SJCRH30 (cell line): Measurements from ENCODE around the gene FAM193A. TPM values are rescaled to one million over a fixed set of nuclear protein-coding genes. Genes with fewer than 3 reads are reported as not detected.
"Not testable (repeated sequence)": the region's sequence is repeated elsewhere in the genome, so short reads cannot be mapped to it uniquely, and the experiment has no call there.

Experiments used
- DNase-seq, 2 experiments: peaks; one replicate each; pipeline ENCODE4 v3.0.0-alpha.2; 2015 to 2020
- H3K27ac ChIP-seq: fragments of 250-450 bp; sonication (Bioruptor Pico); 2 replicates; pipeline ENCODE4 v1.5.1; 2020; ENCODE audit warnings: mild to moderate bottlenecking, moderate library complexity
- H3K27me3 ChIP-seq: fragments of 250-450 bp; sonication (Bioruptor Pico); 2 replicates; pipeline ENCODE4 v1.5.1; 2020; ENCODE audit warnings: mild to moderate bottlenecking, moderate library complexity
- H3K36me3 ChIP-seq: fragments of 250-450 bp; sonication (Bioruptor Pico); 2 replicates; pipeline ENCODE4 v1.5.1; 2020; ENCODE audit warnings: mild to moderate bottlenecking, moderate library complexity
- H3K4me1 ChIP-seq: fragments of 250-450 bp; sonication (Bioruptor Pico); 2 replicates; pipeline ENCODE4 v1.5.1; 2020; ENCODE audit warnings: mild to moderate bottlenecking, moderate library complexity
- H3K4me3 ChIP-seq: fragments of 250-450 bp; sonication (Bioruptor Pico); 2 replicates; pipeline ENCODE4 v1.5.1; 2020; ENCODE audit warnings: mild to moderate bottlenecking, moderate library complexity
- H3K9me3 ChIP-seq: fragments of 250-450 bp; sonication (Bioruptor Pico); replicated peaks from 2 replicates; pipeline ENCODE4 v1.5.1; 2020; ENCODE audit warnings: mild to moderate bottlenecking, moderate library complexity
- total RNA-seq: library from RNA; depleted of rRNA; stranded (reverse); fragments of >200 nt; shearing (Covaris generic); gene quantifications from 2 replicates; pipeline ENCODE4 v1.2.3, GENCODE V29; 2014

Gene FAM193A
- total RNA-seq, 1 experiment from 2014 or later: 20.4 TPM

- Histone ChIP-seq H3K27ac (no peak overlapping the region), H3K27me3 (no peaks in the 10 kb centered on the region), H3K9me3 (no peaks in the 10 kb centered on the region), H3K4me3 (no peak overlapping the region), H3K4me1 (no peaks in the 10 kb centered on the region), H3K36me3 (peaks cover 11% of the 10 kb centered on the region)
- no peak for DNase-seq
Measured at GRCh38 chr4:2545321-2546013, 9.0 kb downstream of the FAM193A start.

GRCh38 chr4:2546286-2546823, 9.9 kb downstream of the FAM193A start:
- H3K27me3 ChIP-seq: no peaks in the 10 kb centered on the region
- no peak overlapping the region for H3K27ac ChIP-seq
- DNase-seq: no peak
- no peak overlapping the region for H3K4me3 ChIP-seq
- H3K9me3 ChIP-seq: no peaks in the 10 kb centered on the region
- no peaks in the 10 kb centered on the region for H3K4me1 ChIP-seq
- H3K36me3 ChIP-seq: peaks cover 11% of the 10 kb centered on the region

DNA sequence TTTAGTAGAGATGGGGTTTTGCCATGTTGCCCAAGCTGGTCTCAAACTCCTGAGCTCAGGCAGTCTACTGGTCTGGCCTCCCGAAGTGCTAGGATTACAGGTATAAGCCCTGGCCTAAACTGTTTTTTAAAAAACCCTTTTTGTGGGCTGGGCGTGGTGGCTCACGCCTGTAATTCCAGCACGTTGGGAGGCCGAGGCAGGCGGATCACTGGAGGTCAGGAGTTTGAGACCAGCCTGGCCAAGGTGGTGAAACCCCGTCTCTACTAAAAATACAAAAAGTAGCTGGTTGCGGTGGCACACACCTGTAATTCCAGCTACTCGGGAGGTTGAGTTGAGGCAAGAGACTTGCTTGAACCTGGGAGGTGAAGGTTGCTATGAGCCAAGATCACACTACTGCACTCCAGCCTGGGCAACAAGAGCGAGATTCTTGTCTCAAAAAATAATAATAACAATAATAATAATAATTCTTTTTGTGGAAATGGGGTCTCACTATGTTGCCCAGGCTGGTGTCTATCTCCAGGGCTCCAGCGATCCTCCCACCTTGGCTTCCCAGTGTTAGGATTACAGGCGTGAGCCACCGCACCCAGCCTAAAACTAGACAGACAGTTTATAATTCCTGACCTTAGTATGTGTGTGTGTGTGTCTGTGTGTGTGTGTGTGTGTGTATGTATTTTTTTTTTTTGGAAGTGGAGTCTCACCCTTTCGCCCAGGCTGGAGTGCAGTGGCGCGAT, 10.7 kb downstream of the FAM193A start:
- H3K27me3 ChIP-seq, H3K27ac ChIP-seq, H3K4me3 ChIP-seq, H3K9me3 ChIP-seq, DNase-seq, H3K4me1 ChIP-seq: not testable (repeated sequence)
- H3K36me3 ChIP-seq: peaks cover 11% of the 10 kb centered on the region

DNA sequence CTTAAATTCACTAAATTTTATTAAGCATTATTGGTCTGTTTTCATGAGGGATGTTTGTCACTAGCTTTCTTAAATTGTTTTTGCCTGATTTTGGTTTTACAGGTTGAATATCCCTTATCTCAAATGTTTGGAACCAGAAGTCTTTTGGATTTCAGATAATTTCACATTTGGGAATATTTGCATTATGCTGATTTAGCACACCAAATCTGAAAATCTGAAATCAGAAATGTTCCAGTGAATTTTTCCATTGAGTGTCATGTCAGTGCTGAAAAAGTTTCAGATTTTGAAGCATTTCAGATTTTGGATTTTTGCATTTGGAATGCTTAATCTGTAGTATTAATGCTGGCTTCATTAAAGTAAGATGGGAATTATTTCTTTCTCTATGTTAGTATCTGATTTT, 14.7 kb downstream of the FAM193A start:
- H3K4me3 ChIP-seq: no peak overlapping the region
- DNase-seq: no peak
- H3K27ac ChIP-seq: no peak overlapping the region
- H3K4me1 ChIP-seq: no peaks in the 10 kb centered on the region
- no peaks in the 10 kb centered on the region for H3K9me3 ChIP-seq
- H3K36me3 ChIP-seq: peaks cover 3% of the 10 kb centered on the region
- no peaks in the 10 kb centered on the region for H3K27me3 ChIP-seq

DNA sequence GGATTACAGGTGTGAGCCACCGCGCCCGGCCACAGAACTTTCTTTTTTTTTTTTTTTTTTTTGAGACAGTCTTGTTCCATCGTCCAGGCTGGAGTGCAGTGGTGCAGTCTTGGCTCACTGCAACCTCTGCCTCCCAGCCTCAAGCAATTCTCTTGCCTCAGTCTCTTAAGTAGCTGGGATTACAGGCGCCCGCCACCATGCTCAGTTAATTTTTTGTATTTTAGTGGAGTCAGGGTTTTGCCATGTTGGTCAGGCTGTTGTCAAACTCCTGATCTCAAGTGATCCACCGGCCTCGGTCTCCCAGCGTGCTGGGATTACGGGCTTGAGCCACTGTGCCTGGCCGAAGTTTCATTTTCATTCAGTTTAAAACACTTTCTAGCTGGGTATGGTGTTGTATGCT, 16.4 kb downstream of the FAM193A start:
- Histone ChIP-seq H3K4me3 (no peak overlapping the region), H3K27ac (no peak overlapping the region), H3K36me3 (peaks cover 3% of the 10 kb centered on the region; the same call in 1 of the 2 replicates), H3K9me3 (no peaks in the 10 kb centered on the region), H3K4me1 (no peaks in the 10 kb centered on the region), H3K27me3 (no peaks in the 10 kb centered on the region)
- DNase-seq: no peak

DNA sequence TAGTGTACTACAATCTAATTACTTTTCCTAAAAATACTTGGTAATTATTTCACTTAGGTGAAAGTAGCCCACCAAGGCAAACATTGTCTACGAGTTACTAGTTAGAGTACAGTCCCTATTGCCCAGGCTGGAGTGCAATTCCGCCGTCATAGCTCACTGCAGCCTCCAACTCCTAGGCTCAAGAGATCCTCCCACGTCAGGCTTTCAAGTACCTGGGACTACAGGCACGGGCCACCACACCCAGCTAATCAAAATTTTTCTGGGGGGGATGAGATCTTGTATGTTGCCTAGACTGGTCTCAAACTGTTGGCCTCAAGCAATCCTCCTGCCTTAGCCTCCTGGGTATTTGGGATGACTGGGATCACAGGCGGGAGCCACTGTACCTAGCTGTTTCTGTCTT, 21.9 kb downstream of the FAM193A start:
- no peak overlapping the region for H3K27ac ChIP-seq
- H3K36me3 ChIP-seq: peaks cover 10% of the 10 kb centered on the region; the same call in 1 of the 2 replicates
- no peaks in the 10 kb centered on the region for H3K4me1 ChIP-seq
- H3K9me3 ChIP-seq: no peaks in the 10 kb centered on the region
- no peaks in the 10 kb centered on the region for H3K27me3 ChIP-seq
- H3K4me3 ChIP-seq: no peak overlapping the region
- no peak for DNase-seq

DNA sequence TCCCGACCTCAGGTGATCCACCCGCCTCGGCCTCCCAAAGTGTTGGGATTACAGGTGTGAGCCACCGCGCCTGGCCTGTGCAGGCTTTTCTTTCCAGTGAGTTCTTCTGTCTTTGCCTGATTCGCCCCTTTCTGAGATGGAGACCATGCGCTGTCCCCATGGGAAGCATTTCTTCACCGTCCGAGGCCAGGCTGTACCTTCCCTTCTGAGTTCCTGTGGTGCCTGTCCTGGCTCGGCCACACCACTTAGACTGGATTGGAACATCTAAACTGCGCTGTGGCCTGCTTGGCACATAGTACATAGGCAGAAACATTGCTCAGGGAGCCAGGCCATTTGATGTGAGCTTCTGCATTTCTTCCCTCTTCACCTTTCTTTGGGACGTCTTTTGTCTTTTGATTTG, 23.7 kb downstream of the FAM193A start:
- no peaks in the 10 kb centered on the region for H3K27me3 ChIP-seq
- H3K4me1 ChIP-seq: no peaks in the 10 kb centered on the region
- no peak overlapping the region for H3K27ac ChIP-seq
- no peak overlapping the region for H3K4me3 ChIP-seq
- H3K36me3 ChIP-seq: peaks cover 18% of the 10 kb centered on the region
- DNase-seq: no peak
- no peaks in the 10 kb centered on the region for H3K9me3 ChIP-seq

GRCh38 chr4:2565533-2565932, 29.1 kb downstream of the FAM193A start:
- Histone ChIP-seq H3K27ac (no peak overlapping the region), H3K27me3 (no peaks in the 10 kb centered on the region), H3K4me3 (no peak overlapping the region), H3K4me1 (no peaks in the 10 kb centered on the region), H3K36me3 (peaks cover 20% of the 10 kb centered on the region), H3K9me3 (no peaks in the 10 kb centered on the region)
- no peak for DNase-seq

- Histone ChIP-seq H3K4me3 (no peak overlapping the region), H3K36me3 (peaks cover 6% of the 10 kb centered on the region), H3K9me3 (no peaks in the 10 kb centered on the region), H3K27me3 (no peaks in the 10 kb centered on the region), H3K27ac (no peak overlapping the region), H3K4me1 (no peaks in the 10 kb centered on the region)
- no peak for DNase-seq
Measured at GRCh38 chr4:2570036-2570435, 33.6 kb downstream of the FAM193A start.

- no peaks in the 10 kb centered on the region for H3K9me3 ChIP-seq
- no peaks in the 10 kb centered on the region for H3K4me1 ChIP-seq
- H3K4me3 ChIP-seq: no peak overlapping the region
- no peak overlapping the region for H3K27ac ChIP-seq
- no peaks in the 10 kb centered on the region for H3K27me3 ChIP-seq
- no peak for DNase-seq
- H3K36me3 ChIP-seq: peaks cover 2% of the 10 kb centered on the region
Measured at GRCh38 chr4:2570551-2571222, 34.2 kb downstream of the FAM193A start.

DNA sequence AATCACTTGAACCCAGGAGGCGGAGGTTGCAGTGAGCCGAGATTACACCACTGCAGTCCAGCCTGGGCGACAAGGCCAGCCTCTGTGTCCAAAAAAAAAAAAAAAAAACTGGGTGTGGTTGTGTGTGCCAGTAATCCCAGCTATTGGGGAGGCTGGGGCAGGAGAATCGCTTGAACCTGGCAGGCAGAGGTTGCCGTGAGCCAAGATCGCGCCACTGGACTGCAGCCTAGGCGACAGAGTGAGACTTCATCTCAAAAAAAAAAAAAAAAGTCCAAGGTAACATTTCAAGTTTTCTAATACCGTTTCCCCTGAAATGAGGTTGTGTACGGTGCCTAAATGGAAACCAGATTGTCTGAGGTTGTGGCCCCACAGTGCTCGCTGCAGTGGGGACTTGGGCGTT, 35.6 kb downstream of the FAM193A start:
- Histone ChIP-seq H3K4me1 (no peaks in the 10 kb centered on the region), H3K4me3 (no peak overlapping the region), H3K27ac (no peak overlapping the region), H3K9me3 (no peaks in the 10 kb centered on the region), H3K27me3 (no peaks in the 10 kb centered on the region), H3K36me3 (peaks cover 2% of the 10 kb centered on the region)
- no peak for DNase-seq

- no peak for DNase-seq
- no peaks in the 10 kb centered on the region for H3K27me3 ChIP-seq
- no peak overlapping the region for H3K4me3 ChIP-seq
- no peak overlapping the region for H3K27ac ChIP-seq
- no peaks in the 10 kb centered on the region for H3K9me3 ChIP-seq
- peaks cover 2% of the 10 kb centered on the region for H3K36me3 ChIP-seq
- no peaks in the 10 kb centered on the region for H3K4me1 ChIP-seq
Measured at GRCh38 chr4:2572866-2573265, 36.4 kb downstream of the FAM193A start.

- no peaks in the 10 kb centered on the region for H3K9me3 ChIP-seq
- H3K27ac ChIP-seq: no peak overlapping the region
- H3K4me1 ChIP-seq: no peaks in the 10 kb centered on the region
- H3K4me3 ChIP-seq: no peak overlapping the region
- DNase-seq: no peak
- H3K36me3 ChIP-seq: peaks cover 2% of the 10 kb centered on the region
- no peaks in the 10 kb centered on the region for H3K27me3 ChIP-seq
Measured at GRCh38 chr4:2574009-2574408, 37.6 kb downstream of the FAM193A start.

DNA sequence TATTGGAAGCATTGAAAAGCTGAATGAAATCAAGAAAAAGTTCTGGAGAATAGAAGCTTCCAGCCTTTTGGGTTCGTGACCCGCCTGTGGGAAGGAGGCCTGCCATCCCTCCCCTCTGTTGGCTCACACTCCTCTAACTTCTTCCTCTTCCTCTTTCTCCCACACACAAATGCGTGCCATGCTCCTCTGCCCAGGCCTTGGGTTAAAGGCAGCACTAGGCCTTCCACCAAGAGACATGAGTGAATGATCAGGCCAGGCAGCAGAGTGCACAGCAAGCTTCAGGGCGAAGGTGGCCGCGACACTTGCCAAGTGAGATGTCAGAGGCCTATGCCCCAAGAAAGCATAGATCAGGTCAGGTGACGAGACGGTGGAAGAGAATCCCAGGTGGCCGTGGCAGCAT, 38.4 kb downstream of the FAM193A start:
- Histone ChIP-seq H3K4me3 (no peak overlapping the region), H3K36me3 (peaks cover 2% of the 10 kb centered on the region), H3K9me3 (peaks cover 3% of the 10 kb centered on the region; the same call in 1 of the 2 replicates), H3K27ac (no peak overlapping the region), H3K27me3 (no peaks in the 10 kb centered on the region), H3K4me1 (no peaks in the 10 kb centered on the region)
- no peak for DNase-seq

DNA sequence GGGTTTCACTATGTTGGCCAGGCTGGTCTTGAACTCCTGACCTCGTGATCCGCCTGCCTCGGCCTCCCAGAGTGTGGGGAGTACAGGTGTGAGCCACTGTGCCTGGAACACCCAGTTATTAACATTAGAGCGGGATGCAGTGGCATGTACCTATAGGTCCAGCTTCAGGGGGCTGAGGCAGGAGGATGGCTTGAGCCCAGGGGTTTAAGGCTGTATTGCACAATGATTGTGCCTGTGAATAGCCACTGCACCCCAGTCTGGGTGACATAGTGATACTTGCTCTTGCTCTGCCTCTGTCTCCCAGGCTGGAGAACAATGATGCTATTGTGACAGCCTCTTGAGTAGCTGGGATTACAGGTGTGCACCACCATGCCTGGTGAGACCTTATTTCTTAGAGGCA, 39.8 kb downstream of the FAM193A start:
- Histone ChIP-seq H3K27ac (no peak overlapping the region), H3K4me3 (no peak overlapping the region), H3K36me3 (peaks cover 2% of the 10 kb centered on the region; the same call in 1 of the 2 replicates), H3K9me3 (peaks cover 5% of the 10 kb centered on the region; the same call in 1 of the 2 replicates), H3K4me1 (no peaks in the 10 kb centered on the region), H3K27me3 (no peaks in the 10 kb centered on the region)
- no peak for DNase-seq
